Trophoblast cell (in vitro differentiated cells and primary cell): ENCODE data around the gene MAMSTR.

Experiments
- DNase-seq, 2 donors: peaks; one replicate each; pipeline ENCODE4 v3.0.0-alpha.2; 2016
- H2AFZ ChIP-seq: 2 replicates; pipeline ENCODE4 v1.6.1; 2013; ENCODE audit warnings: low read length, moderate library complexity, mild to moderate bottlenecking; ENCODE audit not compliant: insufficient read depth, poor library complexity
- H2AK5ac ChIP-seq: 2 replicates; pipeline ENCODE4 v1.6.1; 2013; ENCODE audit warnings: mild to moderate bottlenecking, low read length
- H2BK120ac ChIP-seq: 2 replicates; pipeline ENCODE4 v1.6.1; 2013; ENCODE audit warnings: low read length, mild to moderate bottlenecking, moderate library complexity; ENCODE audit not compliant: insufficient read depth, poor library complexity
- H2BK12ac ChIP-seq: 2 replicates; pipeline ENCODE4 v1.6.1; 2013; ENCODE audit warnings: mild to moderate bottlenecking, low read length, moderate library complexity
- H2BK5ac ChIP-seq: 2 replicates; pipeline ENCODE4 v1.6.1; 2013; ENCODE audit warnings: low read length, low read depth, moderate library complexity, mild to moderate bottlenecking; ENCODE audit not compliant: poor library complexity
- H3K14ac ChIP-seq: 2 replicates; pipeline ENCODE4 v1.6.1; 2013; ENCODE audit warnings: mild to moderate bottlenecking, low read length
- H3K18ac ChIP-seq: 2 replicates; pipeline ENCODE4 v1.6.1; 2013; ENCODE audit warnings: mild to moderate bottlenecking, low read length
- H3K23ac ChIP-seq: 2 replicates; pipeline ENCODE4 v1.6.1; 2013; ENCODE audit warnings: low read length
- H3K27ac ChIP-seq: 2 replicates; pipeline ENCODE4 v1.5.1; 2013; ENCODE audit warnings: low read depth, mild to moderate bottlenecking, inconsistent platforms, low read length, moderate library complexity
- H3K27me3 ChIP-seq: 2 replicates; pipeline ENCODE4 v1.6.1; 2013; ENCODE audit warnings: inconsistent platforms, mild to moderate bottlenecking, low read length, moderate library complexity; ENCODE audit not compliant: insufficient read depth
- H3K36me3 ChIP-seq, 2 experiments: 1 replicate in 1 of 2; 2 replicates in 1 of 2; pipeline ENCODE4 v1.6.1; 2013; ENCODE audit warnings: low read length in 2 of 2, mild to moderate bottlenecking in 2 of 2, moderate library complexity in 1 of 2; ENCODE audit not compliant: insufficient read depth in 2 of 2, control insufficient read depth in 1 of 2
- H3K4ac ChIP-seq: 2 replicates; pipeline ENCODE4 v1.6.1; 2013; ENCODE audit warnings: low read depth, mild to moderate bottlenecking, low read length, moderate library complexity
- H3K4me1 ChIP-seq, 2 experiments: 1 replicate in 1 of 2; 2 replicates in 1 of 2; pipeline ENCODE4 v1.6.1; 2013; ENCODE audit warnings: low read length in 2 of 2, mild to moderate bottlenecking in 2 of 2, moderate library complexity in 1 of 2; ENCODE audit not compliant: insufficient read depth in 2 of 2, control insufficient read depth in 1 of 2
- H3K4me2 ChIP-seq: 2 replicates; pipeline ENCODE4 v1.6.1; 2013; ENCODE audit warnings: inconsistent platforms, mild to moderate bottlenecking, low read length, moderate library complexity
- H3K4me3 ChIP-seq: 2 replicates; pipeline ENCODE4 v1.5.1; 2013; ENCODE audit warnings: mild to moderate bottlenecking, low read depth, low read length, inconsistent platforms
- H3K79me1 ChIP-seq: one replicate; pipeline ENCODE4 v1.6.1; 2013; ENCODE audit warnings: low read length
- H3K79me2 ChIP-seq: 2 replicates; pipeline ENCODE4 v1.6.1; 2013; ENCODE audit warnings: low read length, mild to moderate bottlenecking; ENCODE audit not compliant: control insufficient read depth, insufficient read depth, poor library complexity
- H3K9ac ChIP-seq: 2 replicates; pipeline ENCODE4 v1.6.1; 2013; ENCODE audit warnings: mild to moderate bottlenecking, low read length
- H3K9me3 ChIP-seq: 2 replicates; pipeline ENCODE4 v1.6.1; 2013; ENCODE audit warnings: low read depth, mild to moderate bottlenecking, control low read depth, inconsistent platforms, low read length; ENCODE audit not compliant: insufficient read depth
- H4K12ac ChIP-seq: 2 replicates; pipeline ENCODE4 v1.6.1; 2013; ENCODE audit warnings: low read depth, mild to moderate bottlenecking, low read length, moderate library complexity
- H4K8ac ChIP-seq: 2 replicates; pipeline ENCODE4 v1.6.1; 2013; ENCODE audit warnings: low read depth, mild to moderate bottlenecking, low read length, moderate library complexity
- H4K91ac ChIP-seq: one replicate; pipeline ENCODE4 v1.6.1; 2013; ENCODE audit warnings: low read depth, mild to moderate bottlenecking, low read length, moderate library complexity
- WGBS: extraction: QIAGEN DNeasy Blood & Tissue Kit; methylation state at CpG from one replicate; pipeline ENCODE4 v1.1.7; 2013; ENCODE audit warnings: missing lambda C conversion rate; ENCODE audit not compliant: insufficient read length, insufficient coverage; ENCODE audit errors: extremely low coverage; 5-methylcytosine and 5-hydroxymethylcytosine counted together

MAMSTR gene

DNA sequence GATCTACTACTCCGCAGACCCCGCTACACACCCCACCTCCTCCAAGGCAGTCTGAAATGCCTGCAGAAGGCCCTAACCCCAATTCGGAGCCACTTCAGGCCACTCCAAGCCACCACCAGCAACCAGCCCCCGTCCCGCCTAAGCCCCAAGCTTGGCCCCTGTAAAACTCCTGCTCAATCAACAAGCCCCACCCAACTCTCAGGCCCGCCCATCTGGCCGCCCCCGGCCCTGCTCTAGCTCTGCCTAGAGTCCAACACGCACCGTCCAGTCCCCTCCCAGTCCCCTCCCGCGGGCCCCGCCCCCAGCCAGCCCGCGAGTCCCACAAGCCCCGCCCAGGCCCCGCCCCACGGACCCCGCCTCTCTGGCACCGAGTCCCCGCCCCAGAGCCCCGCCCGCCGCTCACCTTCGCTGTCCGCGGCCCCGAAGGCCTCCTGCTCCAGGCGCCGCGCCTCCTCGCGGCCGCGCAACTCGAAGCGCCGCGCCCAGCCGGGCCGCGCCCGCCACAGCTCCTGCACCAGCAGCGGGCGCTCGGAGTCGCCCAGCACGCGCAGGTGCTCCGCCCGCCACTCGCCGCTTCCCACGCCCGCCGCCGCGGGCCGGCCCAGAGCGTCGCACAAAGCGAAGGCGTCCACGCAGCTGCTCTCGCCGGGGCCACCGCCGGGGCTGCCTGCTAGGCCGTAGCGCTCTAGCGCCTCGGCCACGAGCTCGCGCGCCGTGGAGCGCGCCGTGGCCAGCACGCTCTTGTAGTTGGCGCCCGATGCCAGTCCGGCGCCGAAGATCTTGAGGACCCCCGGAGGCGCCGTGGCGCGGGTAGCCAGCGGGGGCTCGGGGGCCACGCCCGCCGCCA is 19.3 kb upstream of the MAMSTR start:
- H3K36me3 ChIP-seq: no peaks in the 10 kb centered on the region
- WGBS: no CpG with 5 or more reads among the region's 96 CpGs
- peak overlapping the region; percentile 72 for H3K4me2 ChIP-seq

DNA sequence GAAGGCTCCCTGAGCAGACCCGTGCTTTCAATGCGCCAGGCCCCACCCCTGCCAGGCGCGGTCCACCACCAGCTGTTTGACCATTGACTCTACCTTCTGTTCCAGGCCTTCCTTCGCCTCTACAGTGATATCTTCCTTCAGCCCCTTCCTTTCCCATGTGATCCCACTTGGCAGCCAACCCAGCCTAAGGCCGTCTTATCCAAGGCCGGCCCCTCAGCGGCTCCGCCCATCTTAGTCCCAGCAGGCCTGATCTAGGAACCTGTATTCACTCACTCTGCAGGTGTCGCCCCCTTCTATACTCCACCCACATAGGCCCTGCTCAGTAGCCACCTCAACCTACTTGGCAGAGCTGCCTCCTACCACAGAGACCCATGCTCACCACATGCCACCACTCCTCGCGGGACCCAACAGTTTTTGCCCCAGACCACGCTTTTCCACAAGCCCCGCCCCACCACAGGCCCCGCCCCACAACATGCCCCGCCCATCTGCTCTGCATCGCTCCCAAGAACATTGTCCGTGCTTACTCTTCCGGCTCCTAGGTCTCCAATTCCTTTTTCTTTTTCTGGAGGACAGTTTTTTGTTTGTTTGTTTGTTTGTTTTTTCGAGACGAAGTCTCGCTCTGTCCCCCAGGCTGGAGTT is 18.0 kb upstream of the MAMSTR start:
- no peak overlapping the region for H4K8ac ChIP-seq
- no peak overlapping the region for H3K4me3 ChIP-seq
- H4K12ac ChIP-seq: no peak overlapping the region
- no peak for DNase-seq
- H2AFZ ChIP-seq: no peak overlapping the region
- H3K4me1 ChIP-seq: peaks cover 9 to 10% of the 10 kb centered on the region in 2 experiments
- no peak overlapping the region for H3K4ac ChIP-seq
- peaks cover 8% of the 10 kb centered on the region for H3K79me1 ChIP-seq
- H3K14ac ChIP-seq: no peak overlapping the region
- WGBS: no CpG with 5 or more reads among the region's 22 CpGs
- H3K18ac ChIP-seq: no peak overlapping the region
- no peak overlapping the region for H2BK120ac ChIP-seq
- H4K91ac ChIP-seq: no peak overlapping the region
- no peak overlapping the region for H3K23ac ChIP-seq
- H3K36me3 ChIP-seq: no peaks in the 10 kb centered on the region
- peaks cover 4% of the 10 kb centered on the region for H3K9me3 ChIP-seq
- H2BK5ac ChIP-seq: no peak overlapping the region
- H2BK12ac ChIP-seq: no peak overlapping the region
- H3K79me2 ChIP-seq: no peaks in the 10 kb centered on the region
- H3K9ac ChIP-seq: no peak overlapping the region
- no peak overlapping the region for H3K27ac ChIP-seq
- H2AK5ac ChIP-seq: no peak overlapping the region
- no peak overlapping the region for H3K4me2 ChIP-seq
- H3K27me3 ChIP-seq: peaks cover 16% of the 10 kb centered on the region

More for the DNA sequence above, 19.3 kb upstream of the MAMSTR start:
- H3K4me1 ChIP-seq: peaks cover 9 to 10% of the 10 kb centered on the region in 2 experiments
- no peak overlapping the region for H2BK5ac ChIP-seq
- H2AFZ ChIP-seq: peak overlapping the region; percentile 57
- H3K18ac ChIP-seq: peak overlapping the region; percentile 61
- H3K79me2 ChIP-seq: no peaks in the 10 kb centered on the region
- peak overlapping the region; percentile 68 for H3K9ac ChIP-seq
- peak; percentile 85 to 93 for DNase-seq
- peak overlapping the region; percentile 60 for H3K14ac ChIP-seq
- no peak overlapping the region for H3K27ac ChIP-seq
- no peak overlapping the region for H3K4ac ChIP-seq
- H2BK120ac ChIP-seq: peak overlapping the region; percentile 46
- H4K8ac ChIP-seq: peak overlapping the region; percentile 92
- peaks cover 16% of the 10 kb centered on the region for H3K27me3 ChIP-seq
- peak overlapping the region; percentile 61 for H4K91ac ChIP-seq
- peak overlapping the region; percentile 5 for H3K4me3 ChIP-seq
- H3K79me1 ChIP-seq: peaks cover 8% of the 10 kb centered on the region
- no peak overlapping the region for H3K23ac ChIP-seq
- H2AK5ac ChIP-seq: no peak overlapping the region
- H2BK12ac ChIP-seq: peak overlapping the region; percentile 17
- H3K9me3 ChIP-seq: peaks cover 4% of the 10 kb centered on the region
- peak overlapping the region; percentile 76 for H4K12ac ChIP-seq

DNA sequence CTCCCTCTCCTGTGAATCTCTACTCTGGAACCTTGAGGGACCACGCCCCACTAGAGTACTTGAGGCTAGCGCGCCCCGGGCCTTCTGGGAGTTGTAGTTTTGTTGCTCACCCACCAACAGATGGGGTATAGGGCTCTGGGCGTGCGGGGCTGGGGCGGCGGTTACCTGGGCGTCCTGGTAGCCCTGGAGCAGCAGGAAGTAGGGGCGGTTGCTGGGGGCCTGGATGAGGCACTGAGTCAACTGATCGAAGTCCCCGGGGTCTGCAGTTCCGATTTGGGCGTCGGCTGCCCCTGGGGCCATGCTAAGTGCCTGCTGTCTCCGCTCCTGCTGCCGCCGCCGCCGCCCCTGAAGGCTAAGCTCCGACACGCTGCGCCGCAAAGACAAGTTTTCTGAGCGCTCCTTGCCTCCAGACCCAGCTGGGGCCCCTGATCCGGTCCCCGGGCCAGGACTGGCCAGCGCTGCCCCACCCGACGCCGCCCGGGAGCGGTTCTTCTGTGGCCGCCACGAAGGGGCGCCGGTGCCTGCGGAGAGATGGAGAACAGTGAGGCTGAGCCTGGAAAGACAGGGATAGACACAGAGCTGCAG is 15.6 kb upstream of the MAMSTR start:
- Histone ChIP-seq H3K14ac (peak overlapping the region; percentile 51), H2AK5ac (no peak overlapping the region), H2BK120ac (peak overlapping the region; percentile 34), H3K9me3 (peaks cover 2% of the 10 kb centered on the region), H2BK5ac (no peak overlapping the region), H3K79me2 (no peaks in the 10 kb centered on the region), H3K4ac (no peak overlapping the region), H3K9ac (no peak overlapping the region), H4K91ac (peak overlapping the region; percentile 4), H3K23ac (no peak overlapping the region), H3K27me3 (peaks cover 10% of the 10 kb centered on the region), H2AFZ (peak overlapping the region; percentile 30), H3K4me3 (peak overlapping the region; percentile 59), H2BK12ac (no peak overlapping the region), H3K27ac (no peak overlapping the region), H3K79me1 (peaks cover 8% of the 10 kb centered on the region), H3K36me3 (no peaks in the 10 kb centered on the region), H3K4me1 (peaks cover 9 to 10% of the 10 kb centered on the region in 2 experiments), H3K4me2 (peak overlapping the region; percentile 88), H3K18ac (peak overlapping the region; percentile 23), H4K12ac (peak overlapping the region; percentile 82), H4K8ac (peak overlapping the region; percentile 79)
- peak; percentile 64 to 73 for DNase-seq
- no CpG with 5 or more reads among the region's 38 CpGs for WGBS

GRCh38 chr19:48734625-48735024 is 15.1 kb upstream of the MAMSTR start:
- Histone ChIP-seq H2AFZ (no peak overlapping the region), H2BK120ac (no peak overlapping the region), H3K4me2 (peak overlapping the region; percentile 88), H3K18ac (no peak overlapping the region), H3K27me3 (peaks cover 5% of the 10 kb centered on the region), H2BK12ac (no peak overlapping the region), H3K14ac (no peak overlapping the region), H3K9ac (no peak overlapping the region), H3K4me1 (peaks cover 9 to 10% of the 10 kb centered on the region in 2 experiments), H3K9me3 (no peaks in the 10 kb centered on the region), H4K8ac (no peak overlapping the region), H4K91ac (no peak overlapping the region), H2AK5ac (no peak overlapping the region), H3K36me3 (no peaks in the 10 kb centered on the region), H3K27ac (no peak overlapping the region), H3K4ac (no peak overlapping the region), H2BK5ac (no peak overlapping the region), H3K79me2 (no peaks in the 10 kb centered on the region), H4K12ac (no peak overlapping the region), H3K23ac (no peak overlapping the region), H3K79me1 (peaks cover 8% of the 10 kb centered on the region), H3K4me3 (no peak overlapping the region)
- no peak for DNase-seq
- no CpG with 5 or more reads among the region's 9 CpGs for WGBS
